H1 (cell line): ENCODE results near the gene CUX1.

Experiments used
- CHD2 ChIP-seq: IDR thresholded peaks from 2 replicates; pipeline ENCODE4 v1.6.1; 2012; ENCODE audit warnings: low read length, improper control_type of control experiment
- EP300 ChIP-seq, 2 experiments: IDR thresholded peaks; 1 replicate in 1 of 2; 2 replicates in 1 of 2; pipeline ENCODE4 v1.6.1; 2011 to 2012; ENCODE audit warnings: low read depth in 2 of 2, low read length in 2 of 2, mild to moderate bottlenecking in 2 of 2, borderline replicate concordance in 1 of 2, inconsistent platforms in 1 of 2, moderate library complexity in 1 of 2
- GABPA ChIP-seq: IDR thresholded peaks from 2 replicates; pipeline ENCODE4 v1.6.1; 2011; ENCODE audit warnings: mild to moderate bottlenecking, low read length, moderate library complexity, borderline replicate concordance; ENCODE audit not compliant: insufficient read depth
- POLR2A ChIP-seq, 2 experiments: IDR thresholded peaks; 1 replicate in 1 of 2; 2 replicates in 1 of 2; pipeline ENCODE4 v1.6.1; 2011; ENCODE audit warnings: low read depth in 2 of 2, low read length in 2 of 2, mild to moderate bottlenecking in 2 of 2; ENCODE audit errors: control extremely low read depth in 1 of 2
- POLR2AphosphoS5 ChIP-seq: IDR thresholded peaks from 2 replicates; pipeline ENCODE4 v1.6.1; 2011; ENCODE audit warnings: low read depth, low read length
- RBBP5 ChIP-seq: IDR thresholded peaks from 2 replicates; pipeline ENCODE4 v1.7.1; 2012; ENCODE audit warnings: low read depth, mild to moderate bottlenecking, inconsistent platforms, low read length, moderate library complexity, borderline replicate concordance
- SP1 ChIP-seq: IDR thresholded peaks from 2 replicates; pipeline ENCODE4 v1.6.1; 2011; ENCODE audit warnings: low read depth, low read length
- TBP ChIP-seq: IDR thresholded peaks from 2 replicates; pipeline ENCODE4 v1.6.1; 2011; ENCODE audit warnings: low read depth, low read length, improper control_type of control experiment
- TF ChIP-seq, protein P1 (sequence below): IDR thresholded peaks from 2 replicates; pipeline ENCODE4 v1.6.1; 2012; ENCODE audit warnings: inconsistent platforms
- TF ChIP-seq, protein P2 (sequence below), 3 experiments: IDR thresholded peaks; 1 replicate in 2 of 3; 2 replicates in 1 of 3; pipeline versions ENCODE4 v1.5.1 to v1.6.1; 2011; ENCODE audit warnings: low read length in 3 of 3, mild to moderate bottlenecking in 3 of 3, inconsistent platforms in 2 of 3, low read depth in 1 of 3, moderate library complexity in 1 of 3; ENCODE audit not compliant: insufficient read depth in 1 of 3; ENCODE audit errors: control extremely low read depth in 1 of 3

DNA sequence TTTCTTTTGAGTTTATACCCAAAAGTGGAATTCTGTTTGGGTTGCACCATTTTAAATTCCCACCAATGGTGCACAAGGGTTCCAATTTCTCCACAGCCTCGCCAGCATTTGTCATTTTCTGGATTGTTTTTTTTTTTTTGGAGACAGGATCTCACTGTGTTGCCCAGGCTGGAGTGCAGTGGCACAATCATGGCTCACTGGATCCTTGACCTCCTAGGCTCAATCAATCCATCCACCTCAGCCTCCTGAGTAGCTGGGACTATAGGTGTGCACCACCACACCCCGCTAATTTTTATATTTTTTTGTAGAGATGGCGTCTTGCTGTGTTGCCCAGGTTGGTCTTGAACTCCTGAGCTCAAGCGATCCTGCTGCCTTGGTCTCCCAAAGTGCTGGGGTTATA, 46.6 kb downstream of the CUX1 start:
- TF ChIP-seq GABPA: no peak
- no peak for TF ChIP-seq EP300 (IDR thresholded peaks at IDR 0.05; ENCODE audit: borderline replicate concordance in 1 of 2, low read depth in 2 of 2, low read length in 2 of 2)
- TF ChIP-seq SP1: no peak
- TF ChIP-seq POLR2AphosphoS5: no peak
- TF ChIP-seq POLR2A (IDR thresholded peaks at IDR 0.05; ENCODE audit: control extremely low read depth in 1 of 2, low read depth in 2 of 2, low read length in 2 of 2): no peak
- TF ChIP-seq TBP: no peak
- TF ChIP-seq, protein P1, sequence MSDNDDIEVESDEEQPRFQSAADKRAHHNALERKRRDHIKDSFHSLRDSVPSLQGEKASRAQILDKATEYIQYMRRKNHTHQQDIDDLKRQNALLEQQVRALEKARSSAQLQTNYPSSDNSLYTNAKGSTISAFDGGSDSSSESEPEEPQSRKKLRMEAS: no peak
- TF ChIP-seq CHD2: no peak
- no peak for TF ChIP-seq RBBP5
- TF ChIP-seq, protein P2, sequence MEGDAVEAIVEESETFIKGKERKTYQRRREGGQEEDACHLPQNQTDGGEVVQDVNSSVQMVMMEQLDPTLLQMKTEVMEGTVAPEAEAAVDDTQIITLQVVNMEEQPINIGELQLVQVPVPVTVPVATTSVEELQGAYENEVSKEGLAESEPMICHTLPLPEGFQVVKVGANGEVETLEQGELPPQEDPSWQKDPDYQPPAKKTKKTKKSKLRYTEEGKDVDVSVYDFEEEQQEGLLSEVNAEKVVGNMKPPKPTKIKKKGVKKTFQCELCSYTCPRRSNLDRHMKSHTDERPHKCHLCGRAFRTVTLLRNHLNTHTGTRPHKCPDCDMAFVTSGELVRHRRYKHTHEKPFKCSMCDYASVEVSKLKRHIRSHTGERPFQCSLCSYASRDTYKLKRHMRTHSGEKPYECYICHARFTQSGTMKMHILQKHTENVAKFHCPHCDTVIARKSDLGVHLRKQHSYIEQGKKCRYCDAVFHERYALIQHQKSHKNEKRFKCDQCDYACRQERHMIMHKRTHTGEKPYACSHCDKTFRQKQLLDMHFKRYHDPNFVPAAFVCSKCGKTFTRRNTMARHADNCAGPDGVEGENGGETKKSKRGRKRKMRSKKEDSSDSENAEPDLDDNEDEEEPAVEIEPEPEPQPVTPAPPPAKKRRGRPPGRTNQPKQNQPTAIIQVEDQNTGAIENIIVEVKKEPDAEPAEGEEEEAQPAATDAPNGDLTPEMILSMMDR (IDR thresholded peaks at IDR 0.05; ENCODE audit: control extremely low read depth in 1 of 3, insufficient read depth in 1 of 3, low read depth in 1 of 3, low read length in 3 of 3): no peak
